Spleen (tissue), 11 donors: Measurements from ENCODE around the gene TMEM178B. TPM values are rescaled to one million over a fixed set of nuclear protein-coding genes. Genes with fewer than 3 reads are reported as not detected.

Experiments
- DNase-seq: peaks from one replicate; pipeline ENCODE4 v3.0.0-alpha.2; 2020
- H3K27ac ChIP-seq, 8 donors: fragments of 200-600 bp; sonication (generic) in 7 of 8; 1 replicate in 4 of 8; 2 replicates in 4 of 8; pipeline versions ENCODE4 v1.5.0 to v1.8.0; 2016 to 2021; ENCODE audit warnings: inconsistent platforms in 4 of 8, mild to moderate bottlenecking in 4 of 8, moderate library complexity in 1 of 8
- H3K27me3 ChIP-seq, 7 donors: fragments of 200-600 bp; sonication (generic) in 6 of 7; replicated peaks in 1 of 7; 1 replicate in 4 of 7; 2 replicates in 3 of 7; pipeline versions ENCODE4 v1.5.0 to v1.8.0; 2016 to 2021; ENCODE audit warnings: inconsistent platforms in 3 of 7, mild to moderate bottlenecking in 1 of 7
- H3K36me3 ChIP-seq, 6 donors: fragments of 200-600 bp; sonication (generic) in 5 of 6; 1 replicate in 4 of 6; 2 replicates in 2 of 6; pipeline versions ENCODE4 v1.5.0 to v1.8.0; 2016 to 2021; ENCODE audit warnings: inconsistent platforms in 2 of 6
- H3K4me1 ChIP-seq, 6 donors: fragments of 200-600 bp; sonication (generic) in 5 of 6; 1 replicate in 3 of 6; 2 replicates in 3 of 6; pipeline versions ENCODE4 v1.5.0 to v1.8.0; 2016 to 2021; ENCODE audit warnings: inconsistent platforms in 3 of 6
- H3K4me3 ChIP-seq, 8 donors: fragments of 200-600 bp; sonication (generic) in 7 of 8; 1 replicate in 4 of 8; 2 replicates in 4 of 8; pipeline versions ENCODE4 v1.5.0 to v1.8.0; 2016 to 2021; ENCODE audit warnings: inconsistent platforms in 4 of 8, mild to moderate bottlenecking in 4 of 8, moderate library complexity in 2 of 8
- H3K9me3 ChIP-seq, 8 donors: fragments of 200-600 bp; sonication (generic) in 7 of 8; 1 replicate in 4 of 8; 2 replicates in 4 of 8; pipeline versions ENCODE4 v1.5.0 to v1.8.0; 2016 to 2021; ENCODE audit warnings: inconsistent platforms in 4 of 8
- POLR2A ChIP-seq, 3 donors: fragments of 450-650 bp; IDR thresholded peaks; one replicate each; pipeline ENCODE4 v1.5.1; 2017; ENCODE audit warnings: antibody characterized with exemption in 3 of 3, mild to moderate bottlenecking in 1 of 3
- POLR2AphosphoS5 ChIP-seq, 3 donors: sonication (generic); formaldehyde crosslinking; IDR thresholded peaks; one replicate each; pipeline ENCODE4 v1.5.1; 2017; ENCODE audit warnings: antibody characterized with exemption in 3 of 3
- WGBS, 5 donors: extraction: QIAGEN DNeasy Blood & Tissue Kit in 3 of 5; methylation state at CpG; one replicate each; pipeline versions ENCODE4 v1.1.5 to v1.1.7; 2013 to 2018; 5-methylcytosine and 5-hydroxymethylcytosine counted together
- intact Hi-C: fragments of 100-400 bp; cut with DNase I; formaldehyde crosslinking; loops from one replicate; pipeline ENCODE4 v1.15.0; 2023; ENCODE audit warnings: low total_unique reads
- polyA plus RNA-seq, 3 donors: library from polyadenylated mRNA; stranded (reverse); fragments of 200-250 nt; gene quantifications; one replicate each; pipeline ENCODE4 v1.2.1, GENCODE V29; 2013
- total RNA-seq, 7 donors: library from RNA; depleted of rRNA in 3 of 7; stranded (reverse); fragments of >200 nt in 3 of 7; fragmentation: NEBNext Ultra II Directional in 4 of 7; extraction: Animal tissue kit (Norgen Biotek cat#: 25700) in 4 of 7; gene quantifications; one replicate each; pipeline versions ENCODE4 v1.1.0 to v1.2.1, GENCODE V29; 2016 to 2021
- TF ChIP-seq, protein P1 (sequence below), 11 experiments: fragments of 200-600 bp in 7 of 11; fragments of 450-650 bp in 4 of 11; sonication (generic) in 4 of 11; IDR thresholded peaks in 8 of 11; conservative IDR thresholded peaks in 3 of 11; 1 replicate in 7 of 11; 2 replicates in 4 of 11; pipeline versions ENCODE4 v1.4.0 to v1.8.0; 2016 to 2021; ENCODE audit warnings: antibody characterized with exemption in 11 of 11, inconsistent platforms in 4 of 11, mild to moderate bottlenecking in 1 of 11
- donor health status: healthy with polysubstance abuse.
- donor health status: DM: no; HTN: no; CAD: no; lungs with moderate emphysema.
- donor health status: DM: no; HTN: no; CAD: no.
- donor health status: Bipolar disorder and iron deficiency.
- donor health status: healthy.
- donor health status: DM: no; HTN: no; CAD: no.
- donor health status: DM: yes; HTN: yes; CAD: no.

The TMEM178B gene
- total and polyA plus RNA-seq, 10 donors = 0.35 to 5.5 (median 1.3) TPM

DNA sequence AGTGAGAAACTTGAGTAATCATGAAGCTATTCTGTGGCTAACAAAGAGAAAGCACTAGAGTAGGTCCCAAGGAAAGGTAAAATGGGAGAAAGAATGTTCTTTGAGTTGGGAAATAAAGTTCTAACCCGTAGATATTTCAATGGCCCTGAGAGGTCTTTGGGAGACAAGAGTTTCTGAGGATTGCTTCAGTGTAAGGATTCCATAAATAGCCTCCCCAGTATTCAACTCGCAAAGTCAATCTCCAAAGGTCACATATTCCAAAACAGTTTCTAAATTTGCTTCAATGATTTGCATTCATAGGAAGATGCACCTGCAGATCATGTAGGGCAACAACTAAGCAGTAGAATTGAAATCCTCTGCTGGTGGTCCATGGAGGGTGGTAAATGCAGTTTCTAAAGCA is 238.5 kb downstream of the TMEM178B start:
- 65 to 87% (median 77%) methylated on average over 2 of the region's 2 CpGs for WGBS, 5 donors
- no peak for TF ChIP-seq POLR2A (IDR thresholded peaks at IDR 0.05)
- TF ChIP-seq POLR2AphosphoS5 (IDR thresholded peaks at IDR 0.05) = no peak
- Histone ChIP-seq H3K27ac (no peak overlapping the region), H3K4me1 (no peaks in the 10 kb centered on the region), H3K9me3 (peaks cover 0 to 4% (median 0%) of the 10 kb centered on the region in 8 donors), H3K36me3 (no peaks in the 10 kb centered on the region), H3K27me3 (peaks cover 0 to 3% (median 0%) of the 10 kb centered on the region in 7 donors), H3K4me3 (no peak overlapping the region)
- no peak for DNase-seq
- intact Hi-C loops = no loop called here

DNA sequence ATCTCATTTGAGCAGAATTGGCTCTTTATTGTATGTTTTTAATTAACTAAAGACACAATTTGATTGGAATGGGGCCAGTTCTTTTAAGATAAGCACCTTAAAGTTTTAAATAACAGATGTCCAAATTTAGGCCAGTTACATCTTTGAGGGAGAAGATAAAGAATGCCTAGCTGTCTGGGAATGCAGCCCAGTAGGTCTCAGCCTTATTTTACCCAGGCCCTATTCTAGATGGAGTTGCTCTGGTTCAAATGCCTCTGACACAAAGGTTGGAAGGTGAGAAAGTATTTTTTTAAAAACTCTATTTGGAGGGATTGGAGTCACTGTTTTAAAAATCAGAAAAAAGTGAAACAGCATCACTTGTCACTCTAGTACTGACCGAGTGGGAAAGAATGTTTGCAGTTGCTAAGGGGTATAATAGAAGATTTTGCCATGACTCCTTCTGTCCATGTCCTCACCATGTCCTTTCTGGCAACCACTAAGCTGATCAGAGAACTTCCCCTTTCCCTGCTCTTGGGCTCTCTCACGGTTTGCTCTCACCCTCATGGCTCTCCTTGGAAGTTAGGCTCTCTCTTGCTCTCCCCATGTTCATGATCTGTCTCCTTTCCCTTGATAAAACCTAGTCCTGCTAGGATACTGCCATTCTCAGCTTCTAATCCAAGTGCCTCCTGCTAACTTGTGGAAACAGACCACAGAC is 239.1 kb downstream of the TMEM178B start:
- H3K27me3 ChIP-seq = no peaks in the 10 kb centered on the region
- H3K27ac ChIP-seq = no peak overlapping the region
- no peak overlapping the region for H3K4me3 ChIP-seq
- 39 to 57% (median 44%) methylated on average over 2 of the region's 2 CpGs for WGBS, 5 donors
- intact Hi-C loops = no loop called here
- TF ChIP-seq, protein P1, sequence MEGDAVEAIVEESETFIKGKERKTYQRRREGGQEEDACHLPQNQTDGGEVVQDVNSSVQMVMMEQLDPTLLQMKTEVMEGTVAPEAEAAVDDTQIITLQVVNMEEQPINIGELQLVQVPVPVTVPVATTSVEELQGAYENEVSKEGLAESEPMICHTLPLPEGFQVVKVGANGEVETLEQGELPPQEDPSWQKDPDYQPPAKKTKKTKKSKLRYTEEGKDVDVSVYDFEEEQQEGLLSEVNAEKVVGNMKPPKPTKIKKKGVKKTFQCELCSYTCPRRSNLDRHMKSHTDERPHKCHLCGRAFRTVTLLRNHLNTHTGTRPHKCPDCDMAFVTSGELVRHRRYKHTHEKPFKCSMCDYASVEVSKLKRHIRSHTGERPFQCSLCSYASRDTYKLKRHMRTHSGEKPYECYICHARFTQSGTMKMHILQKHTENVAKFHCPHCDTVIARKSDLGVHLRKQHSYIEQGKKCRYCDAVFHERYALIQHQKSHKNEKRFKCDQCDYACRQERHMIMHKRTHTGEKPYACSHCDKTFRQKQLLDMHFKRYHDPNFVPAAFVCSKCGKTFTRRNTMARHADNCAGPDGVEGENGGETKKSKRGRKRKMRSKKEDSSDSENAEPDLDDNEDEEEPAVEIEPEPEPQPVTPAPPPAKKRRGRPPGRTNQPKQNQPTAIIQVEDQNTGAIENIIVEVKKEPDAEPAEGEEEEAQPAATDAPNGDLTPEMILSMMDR (IDR thresholded peaks at IDR 0.05 in 8 of 11, conservative IDR thresholded peaks at IDR 0.05 in 3 of 11) = no peak
- no peaks in the 10 kb centered on the region for H3K36me3 ChIP-seq
- peaks cover 0 to 4% (median 0%) of the 10 kb centered on the region in 8 donors for H3K9me3 ChIP-seq
- no peaks in the 10 kb centered on the region for H3K4me1 ChIP-seq
- DNase-seq = no peak

DNA sequence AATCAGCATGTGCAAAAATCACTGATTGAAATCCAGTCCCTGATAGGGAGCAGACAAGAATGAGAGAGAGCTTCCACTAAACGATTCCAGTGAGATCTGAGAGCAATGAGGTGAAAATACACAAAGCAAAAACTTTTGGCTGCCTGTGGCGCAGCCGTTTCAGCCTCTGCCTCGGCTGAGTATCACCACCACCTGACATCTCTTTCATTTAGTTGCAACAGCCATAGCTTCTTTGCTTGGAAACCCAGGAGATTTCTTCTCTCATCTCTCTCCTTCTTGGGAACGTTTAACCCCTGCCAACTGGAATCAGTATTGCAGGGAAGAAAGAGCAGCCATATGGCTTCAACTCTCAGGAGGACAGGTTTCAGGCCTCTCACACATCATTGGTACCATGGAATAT is 240.0 kb downstream of the TMEM178B start:
- WGBS, 5 donors = 75 to 87% (median 80%) methylated on average over 5 of the region's 5 CpGs
- H3K27ac ChIP-seq = no peak overlapping the region
- TF ChIP-seq POLR2A (IDR thresholded peaks at IDR 0.05) = no peak
- H3K36me3 ChIP-seq = no peaks in the 10 kb centered on the region
- intact Hi-C loops = no loop called here
- DNase-seq = no peak
- H3K9me3 ChIP-seq = peaks cover 0 to 4% (median 0%) of the 10 kb centered on the region in 8 donors
- no peak overlapping the region for H3K4me3 ChIP-seq
- no peaks in the 10 kb centered on the region for H3K27me3 ChIP-seq
- H3K4me1 ChIP-seq = no peaks in the 10 kb centered on the region

DNA sequence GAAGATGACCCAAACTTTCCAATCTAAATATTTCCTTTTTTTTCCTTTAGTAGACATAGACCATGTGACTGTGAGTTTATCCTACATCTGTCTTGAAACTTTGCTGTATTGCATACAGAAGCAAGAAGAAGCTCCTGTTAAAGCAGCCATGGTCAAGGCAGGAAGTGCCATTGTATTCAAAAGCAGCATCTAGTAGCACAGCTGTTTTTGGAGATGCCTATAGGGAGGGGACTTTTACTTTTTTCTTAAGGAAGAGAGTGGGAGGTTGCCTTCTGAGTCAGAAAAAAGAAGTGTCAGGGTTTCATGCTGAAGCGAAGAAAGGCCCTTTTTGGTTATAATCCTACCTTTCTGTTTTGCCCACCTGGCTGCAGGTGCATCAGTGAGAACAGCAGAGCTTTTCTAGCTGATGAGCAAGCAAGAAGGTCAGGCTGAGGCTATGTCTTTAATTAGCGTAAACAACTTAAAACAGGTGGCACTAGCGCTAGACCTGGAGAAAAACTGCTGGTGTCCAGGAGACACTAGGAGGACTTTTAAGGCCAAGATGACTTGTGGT is 243.2 kb downstream of the TMEM178B start:
- Histone ChIP-seq H3K9me3 (no peaks in the 10 kb centered on the region), H3K4me3 (no peak overlapping the region), H3K27ac (no peak overlapping the region), H3K36me3 (no peaks in the 10 kb centered on the region), H3K27me3 (no peaks in the 10 kb centered on the region), H3K4me1 (no peaks in the 10 kb centered on the region)
- no peak for TF ChIP-seq POLR2AphosphoS5 (IDR thresholded peaks at IDR 0.05)
- TF ChIP-seq POLR2A (IDR thresholded peaks at IDR 0.05) = no peak
- TF ChIP-seq, protein P1 (IDR thresholded peaks at IDR 0.05 in 8 of 11, conservative IDR thresholded peaks at IDR 0.05 in 3 of 11) = no peak
- no peak for DNase-seq
- WGBS, 5 donors = 80 to 91% (median 86%) methylated on average over 3 of the region's 3 CpGs
- intact Hi-C loops = no loop called here

DNA sequence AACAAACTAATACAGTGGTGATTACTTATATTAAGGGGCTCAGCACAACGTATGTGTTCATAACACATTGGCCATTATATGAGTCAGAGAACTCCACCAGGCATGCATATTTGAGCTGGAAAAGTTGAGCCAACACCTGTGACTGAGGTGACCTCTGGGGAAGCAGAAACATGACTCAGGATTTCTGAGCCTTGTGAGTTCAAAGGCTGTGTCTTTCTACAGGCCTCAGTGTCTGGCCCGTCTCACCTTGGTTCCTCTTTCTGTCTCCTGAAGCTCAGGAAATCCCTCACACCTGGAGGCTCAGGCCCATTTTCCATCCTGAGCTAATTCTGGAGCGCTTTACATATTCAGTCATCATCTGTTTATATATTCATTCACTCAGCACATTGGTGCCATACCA is 246.4 kb downstream of the TMEM178B start:
- Histone ChIP-seq H3K27ac (no peak overlapping the region), H3K36me3 (no peaks in the 10 kb centered on the region), H3K4me3 (no peak overlapping the region), H3K4me1 (no peaks in the 10 kb centered on the region), H3K27me3 (no peaks in the 10 kb centered on the region), H3K9me3 (no peaks in the 10 kb centered on the region)
- TF ChIP-seq, protein P1 (IDR thresholded peaks at IDR 0.05 in 8 of 11, conservative IDR thresholded peaks at IDR 0.05 in 3 of 11) = no peak
- TF ChIP-seq POLR2A (IDR thresholded peaks at IDR 0.05) = no peak
- TF ChIP-seq POLR2AphosphoS5 (IDR thresholded peaks at IDR 0.05) = no peak
- 68 to 89% (median 76%) methylated on average over 3 of the region's 3 CpGs for WGBS, 5 donors
- intact Hi-C loops = no loop called here
- no peak for DNase-seq
